Trophoblast cell (in vitro differentiated cells and primary cell): Measurements from ENCODE around the gene SH3BP4.

ENCODE experiments used
- DNase-seq, 2 donors: peaks; one replicate each; pipeline ENCODE4 v3.0.0-alpha.2; 2016
- H2AFZ ChIP-seq: 2 replicates; pipeline ENCODE4 v1.6.1; 2013; ENCODE audit warnings: low read length, moderate library complexity, mild to moderate bottlenecking; ENCODE audit not compliant: insufficient read depth, poor library complexity
- H2AK5ac ChIP-seq: 2 replicates; pipeline ENCODE4 v1.6.1; 2013; ENCODE audit warnings: mild to moderate bottlenecking, low read length
- H2BK120ac ChIP-seq: 2 replicates; pipeline ENCODE4 v1.6.1; 2013; ENCODE audit warnings: low read length, mild to moderate bottlenecking, moderate library complexity; ENCODE audit not compliant: insufficient read depth, poor library complexity
- H2BK12ac ChIP-seq: 2 replicates; pipeline ENCODE4 v1.6.1; 2013; ENCODE audit warnings: mild to moderate bottlenecking, low read length, moderate library complexity
- H2BK5ac ChIP-seq: 2 replicates; pipeline ENCODE4 v1.6.1; 2013; ENCODE audit warnings: low read length, low read depth, moderate library complexity, mild to moderate bottlenecking; ENCODE audit not compliant: poor library complexity
- H3K14ac ChIP-seq: 2 replicates; pipeline ENCODE4 v1.6.1; 2013; ENCODE audit warnings: mild to moderate bottlenecking, low read length
- H3K18ac ChIP-seq: 2 replicates; pipeline ENCODE4 v1.6.1; 2013; ENCODE audit warnings: mild to moderate bottlenecking, low read length
- H3K23ac ChIP-seq: 2 replicates; pipeline ENCODE4 v1.6.1; 2013; ENCODE audit warnings: low read length
- H3K27ac ChIP-seq: 2 replicates; pipeline ENCODE4 v1.5.1; 2013; ENCODE audit warnings: low read depth, mild to moderate bottlenecking, inconsistent platforms, low read length, moderate library complexity
- H3K27me3 ChIP-seq: 2 replicates; pipeline ENCODE4 v1.6.1; 2013; ENCODE audit warnings: inconsistent platforms, mild to moderate bottlenecking, low read length, moderate library complexity; ENCODE audit not compliant: insufficient read depth
- H3K36me3 ChIP-seq, 2 experiments: 1 replicate in 1 of 2; 2 replicates in 1 of 2; pipeline ENCODE4 v1.6.1; 2013; ENCODE audit warnings: low read length in 2 of 2, mild to moderate bottlenecking in 2 of 2, moderate library complexity in 1 of 2; ENCODE audit not compliant: insufficient read depth in 2 of 2, control insufficient read depth in 1 of 2
- H3K4ac ChIP-seq: 2 replicates; pipeline ENCODE4 v1.6.1; 2013; ENCODE audit warnings: low read depth, mild to moderate bottlenecking, low read length, moderate library complexity
- H3K4me1 ChIP-seq, 2 experiments: 1 replicate in 1 of 2; 2 replicates in 1 of 2; pipeline ENCODE4 v1.6.1; 2013; ENCODE audit warnings: low read length in 2 of 2, mild to moderate bottlenecking in 2 of 2, moderate library complexity in 1 of 2; ENCODE audit not compliant: insufficient read depth in 2 of 2, control insufficient read depth in 1 of 2
- H3K4me2 ChIP-seq: 2 replicates; pipeline ENCODE4 v1.6.1; 2013; ENCODE audit warnings: inconsistent platforms, mild to moderate bottlenecking, low read length, moderate library complexity
- H3K4me3 ChIP-seq: 2 replicates; pipeline ENCODE4 v1.5.1; 2013; ENCODE audit warnings: mild to moderate bottlenecking, low read depth, low read length, inconsistent platforms
- H3K79me1 ChIP-seq: one replicate; pipeline ENCODE4 v1.6.1; 2013; ENCODE audit warnings: low read length
- H3K79me2 ChIP-seq: 2 replicates; pipeline ENCODE4 v1.6.1; 2013; ENCODE audit warnings: low read length, mild to moderate bottlenecking; ENCODE audit not compliant: control insufficient read depth, insufficient read depth, poor library complexity
- H3K9ac ChIP-seq: 2 replicates; pipeline ENCODE4 v1.6.1; 2013; ENCODE audit warnings: mild to moderate bottlenecking, low read length
- H3K9me3 ChIP-seq: 2 replicates; pipeline ENCODE4 v1.6.1; 2013; ENCODE audit warnings: low read depth, mild to moderate bottlenecking, control low read depth, inconsistent platforms, low read length; ENCODE audit not compliant: insufficient read depth
- H4K12ac ChIP-seq: 2 replicates; pipeline ENCODE4 v1.6.1; 2013; ENCODE audit warnings: low read depth, mild to moderate bottlenecking, low read length, moderate library complexity
- H4K8ac ChIP-seq: 2 replicates; pipeline ENCODE4 v1.6.1; 2013; ENCODE audit warnings: low read depth, mild to moderate bottlenecking, low read length, moderate library complexity
- H4K91ac ChIP-seq: one replicate; pipeline ENCODE4 v1.6.1; 2013; ENCODE audit warnings: low read depth, mild to moderate bottlenecking, low read length, moderate library complexity
- WGBS: extraction: QIAGEN DNeasy Blood & Tissue Kit; methylation state at CpG from one replicate; pipeline ENCODE4 v1.1.7; 2013; ENCODE audit warnings: missing lambda C conversion rate; ENCODE audit not compliant: insufficient read length, insufficient coverage; ENCODE audit errors: extremely low coverage; 5-methylcytosine and 5-hydroxymethylcytosine counted together

Gene SH3BP4

DNA sequence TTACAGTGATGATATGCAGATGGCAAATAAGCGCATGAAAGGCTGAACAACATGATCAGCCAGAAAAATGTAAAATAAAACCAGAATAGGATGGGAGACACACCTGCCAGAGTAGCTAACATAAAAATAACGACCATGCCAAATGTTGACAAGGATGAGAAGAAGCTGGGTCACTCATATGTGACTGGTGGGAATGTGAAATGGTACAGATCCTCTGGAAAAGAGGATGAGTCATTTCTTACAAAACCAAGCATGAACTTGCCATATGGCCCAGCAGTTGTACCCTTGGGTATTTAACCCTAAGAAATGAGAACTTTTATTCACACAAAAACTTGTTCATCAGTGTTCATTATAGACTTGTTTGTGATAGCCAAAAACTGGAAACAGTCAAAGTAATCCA lies 143.8 kb downstream of the SH3BP4 start:
- H3K4me2 ChIP-seq, result no peak overlapping the region
- H3K79me1 ChIP-seq, result no peaks in the 10 kb centered on the region
- H2AFZ ChIP-seq, result no peak overlapping the region
- H4K12ac ChIP-seq, result no peak overlapping the region
- no peak overlapping the region for H4K91ac ChIP-seq
- no peak overlapping the region for H3K23ac ChIP-seq
- no peak overlapping the region for H3K18ac ChIP-seq
- no peaks in the 10 kb centered on the region for H3K27me3 ChIP-seq
- no peak for DNase-seq
- no peak overlapping the region for H3K9ac ChIP-seq
- no peak overlapping the region for H3K14ac ChIP-seq
- H3K4me1 ChIP-seq, result no peaks in the 10 kb centered on the region
- H3K27ac ChIP-seq, result no peak overlapping the region
- no peak overlapping the region for H2BK5ac ChIP-seq
- H3K4ac ChIP-seq, result no peak overlapping the region
- H3K4me3 ChIP-seq, result no peak overlapping the region
- no peaks in the 10 kb centered on the region for H3K79me2 ChIP-seq
- no peaks in the 10 kb centered on the region for H3K9me3 ChIP-seq
- no CpG with 5 or more reads among the region's 2 CpGs for WGBS
- H4K8ac ChIP-seq, result no peak overlapping the region
- H2BK12ac ChIP-seq, result no peak overlapping the region
- no peaks in the 10 kb centered on the region for H3K36me3 ChIP-seq
- H2BK120ac ChIP-seq, result no peak overlapping the region
- H2AK5ac ChIP-seq, result no peak overlapping the region

DNA sequence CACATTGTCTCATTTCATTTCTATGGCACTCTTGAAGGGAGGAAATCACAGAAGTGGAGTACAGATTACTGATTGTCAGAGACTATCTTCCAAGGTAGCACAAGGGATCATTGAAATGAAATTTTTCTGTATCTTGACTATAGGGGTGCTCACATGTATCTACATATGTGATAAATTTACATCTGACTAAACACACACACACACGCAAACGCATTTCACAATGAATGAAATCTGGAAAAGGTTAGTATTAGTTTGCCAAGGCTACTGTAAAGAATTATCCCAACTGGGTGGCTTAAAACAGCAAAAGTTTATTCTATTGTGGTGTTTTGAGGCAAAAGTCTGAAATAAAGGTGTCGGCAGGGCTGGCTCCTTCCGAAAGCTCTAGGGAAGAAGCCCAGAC lies 144.6 kb downstream of the SH3BP4 start:
- H2BK12ac ChIP-seq, result no peak overlapping the region
- no peaks in the 10 kb centered on the region for H3K9me3 ChIP-seq
- no peak overlapping the region for H3K23ac ChIP-seq
- H3K9ac ChIP-seq, result no peak overlapping the region
- H4K12ac ChIP-seq, result no peak overlapping the region
- no peaks in the 10 kb centered on the region for H3K36me3 ChIP-seq
- H3K27me3 ChIP-seq, result no peaks in the 10 kb centered on the region
- H2BK120ac ChIP-seq, result no peak overlapping the region
- no peak overlapping the region for H3K14ac ChIP-seq
- H3K18ac ChIP-seq, result no peak overlapping the region
- H3K79me1 ChIP-seq, result no peaks in the 10 kb centered on the region
- no peak overlapping the region for H4K91ac ChIP-seq
- no peaks in the 10 kb centered on the region for H3K79me2 ChIP-seq
- H2AFZ ChIP-seq, result no peak overlapping the region
- H4K8ac ChIP-seq, result no peak overlapping the region
- no peaks in the 10 kb centered on the region for H3K4me1 ChIP-seq
- no peak overlapping the region for H2BK5ac ChIP-seq
- no peak overlapping the region for H2AK5ac ChIP-seq
- H3K4ac ChIP-seq, result no peak overlapping the region
- WGBS, result no CpG with 5 or more reads among the region's 4 CpGs
- H3K4me2 ChIP-seq, result no peak overlapping the region
- H3K4me3 ChIP-seq, result no peak overlapping the region
- H3K27ac ChIP-seq, result no peak overlapping the region
- DNase-seq, result no peak

DNA sequence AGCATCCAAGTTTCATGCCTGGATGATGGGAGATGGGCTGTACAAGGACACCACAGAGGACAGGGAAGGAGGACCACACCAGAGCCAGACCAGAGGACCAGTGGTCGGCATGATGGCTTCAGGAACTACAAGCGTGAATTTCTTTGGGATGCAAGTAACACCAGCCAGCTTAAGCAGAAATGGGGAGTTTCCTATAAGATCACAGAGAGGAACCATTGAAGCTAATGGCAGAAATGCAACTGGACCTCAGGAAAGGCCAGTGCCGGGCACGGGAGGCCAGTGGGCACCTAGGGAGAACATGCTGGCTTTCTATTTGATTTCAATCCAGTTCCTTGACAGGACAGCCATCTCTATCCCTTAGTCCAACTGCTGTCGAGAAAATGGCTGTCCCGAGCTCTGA lies 145.4 kb downstream of the SH3BP4 start:
- Histone ChIP-seq H3K4ac (no peak overlapping the region), H2AK5ac (no peak overlapping the region), H3K9ac (no peak overlapping the region), H3K14ac (no peak overlapping the region), H3K79me1 (no peaks in the 10 kb centered on the region), H2BK5ac (no peak overlapping the region), H3K4me2 (no peak overlapping the region), H3K4me3 (no peak overlapping the region), H3K27me3 (no peaks in the 10 kb centered on the region), H3K27ac (no peak overlapping the region), H4K8ac (no peak overlapping the region), H2BK120ac (no peak overlapping the region), H3K79me2 (no peaks in the 10 kb centered on the region), H3K23ac (no peak overlapping the region), H4K12ac (no peak overlapping the region), H4K91ac (no peak overlapping the region), H3K4me1 (no peaks in the 10 kb centered on the region), H3K9me3 (no peaks in the 10 kb centered on the region), H3K18ac (no peak overlapping the region), H2BK12ac (no peak overlapping the region), H2AFZ (no peak overlapping the region), H3K36me3 (no peaks in the 10 kb centered on the region)
- DNase-seq, result no peak
- WGBS, result no CpG with 5 or more reads among the region's 6 CpGs

DNA sequence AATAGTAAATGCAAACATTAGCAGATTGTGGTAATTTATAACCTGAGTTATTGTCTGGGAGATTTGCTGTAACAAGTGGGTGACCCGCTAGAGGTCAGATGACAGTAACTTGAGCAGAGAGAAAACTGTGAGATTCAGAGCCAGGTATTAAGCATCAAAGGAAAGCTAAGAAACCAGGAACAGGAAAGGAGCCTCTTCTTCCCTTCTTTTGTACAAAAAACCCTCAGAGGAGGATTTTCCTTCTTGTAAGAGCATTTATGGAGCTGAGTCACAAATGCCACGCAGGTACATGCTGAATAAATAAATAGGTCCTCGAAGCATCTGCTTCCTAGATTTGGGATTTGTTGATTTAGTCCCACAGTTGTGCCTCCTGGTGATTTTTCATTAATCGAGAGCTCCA lies 146.5 kb downstream of the SH3BP4 start:
- Histone ChIP-seq H3K14ac (no peak overlapping the region), H3K79me2 (no peaks in the 10 kb centered on the region), H3K23ac (no peak overlapping the region), H4K91ac (no peak overlapping the region), H3K79me1 (no peaks in the 10 kb centered on the region), H2AK5ac (no peak overlapping the region), H3K9me3 (no peaks in the 10 kb centered on the region), H3K27me3 (no peaks in the 10 kb centered on the region), H4K12ac (no peak overlapping the region), H3K36me3 (no peaks in the 10 kb centered on the region), H2BK12ac (no peak overlapping the region), H2BK5ac (no peak overlapping the region), H3K4ac (no peak overlapping the region), H3K18ac (no peak overlapping the region), H2AFZ (no peak overlapping the region), H3K27ac (no peak overlapping the region), H3K4me1 (no peaks in the 10 kb centered on the region), H3K4me3 (no peak overlapping the region), H2BK120ac (no peak overlapping the region), H3K4me2 (no peak overlapping the region), H4K8ac (no peak overlapping the region), H3K9ac (no peak overlapping the region)
- no CpG with 5 or more reads among the region's 4 CpGs for WGBS
- no peak for DNase-seq
